Measurements from ENCODE around the gene SLAMF7.

The SLAMF7 gene

DNA sequence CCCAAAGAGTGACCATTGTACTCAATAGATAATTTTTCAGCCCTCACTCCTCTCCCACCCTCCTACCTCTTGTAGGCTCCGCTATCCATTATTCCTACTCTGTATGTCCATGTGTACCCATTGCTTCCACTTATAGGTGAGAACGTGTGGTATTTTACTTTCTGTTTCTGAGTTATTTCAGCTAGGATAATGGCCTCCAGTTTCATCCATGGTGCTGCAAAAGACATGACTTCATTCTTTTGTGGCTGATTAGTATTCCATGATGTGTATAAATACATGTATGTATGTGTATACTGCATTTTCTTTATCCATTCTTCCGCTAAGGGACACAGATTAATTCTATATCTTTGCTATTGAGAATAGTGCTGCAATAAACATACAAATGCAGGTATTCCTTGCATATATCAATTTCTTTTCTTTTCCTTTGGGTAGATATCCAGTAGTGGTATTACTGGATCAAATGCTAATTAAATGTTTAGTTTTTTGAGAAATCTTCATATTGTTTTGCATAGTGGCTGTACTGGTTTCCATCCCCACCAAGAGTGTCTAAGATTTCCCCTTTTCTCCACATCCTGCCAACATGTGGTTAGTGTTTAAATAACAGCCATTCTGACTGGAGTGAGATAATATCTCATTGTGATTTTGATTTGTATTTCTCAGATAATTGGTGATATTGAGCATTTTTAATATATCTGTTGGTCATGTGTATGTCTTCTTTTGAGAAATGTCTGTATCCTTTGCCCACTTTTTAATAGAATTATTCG, 61.8 kb downstream of the SLAMF7 start:
- no peak for DNase-seq (ENCODE audit: low read depth)

DNA sequence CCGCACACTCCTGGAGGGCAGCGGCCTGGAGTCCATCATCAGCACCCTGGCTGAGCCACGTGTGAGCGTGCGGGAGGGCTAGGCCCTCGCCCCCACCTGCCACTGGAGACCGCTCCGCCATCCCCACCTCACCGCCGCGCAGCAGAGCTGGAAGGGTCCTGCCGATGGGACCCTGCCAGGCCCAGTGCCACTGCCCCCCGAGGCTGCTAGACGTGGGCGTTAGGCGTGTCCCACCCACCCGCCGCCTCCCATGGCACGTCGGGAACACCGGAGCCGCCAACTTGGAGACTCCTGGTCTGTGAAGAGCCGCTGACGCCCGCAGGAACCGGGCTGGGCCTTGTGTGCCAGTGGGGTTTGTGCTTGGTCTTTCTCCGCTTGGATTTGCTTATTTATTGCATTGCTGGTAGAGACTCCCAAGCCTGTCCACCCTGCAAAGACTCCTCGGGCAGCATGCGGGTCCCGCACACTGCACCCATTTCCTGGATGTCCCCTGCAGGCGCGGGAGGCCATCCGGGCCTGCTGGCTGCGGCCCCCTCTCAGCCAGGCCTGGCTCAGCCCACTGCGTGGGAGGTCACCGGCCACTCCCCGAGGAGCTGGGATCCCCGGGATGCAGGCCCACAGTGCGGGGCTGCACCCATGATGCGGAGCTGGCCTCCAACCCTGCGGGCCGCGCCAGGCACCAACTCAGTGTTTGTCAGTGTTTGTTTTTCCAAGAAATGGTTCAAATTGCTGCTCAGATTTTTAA, 63.0 kb downstream of the SLAMF7 start:
- no peak for DNase-seq (ENCODE audit: low read depth)

Measured in stimulated activated CD8-positive, alpha-beta memory T cell treated with anti-CD3 and anti-CD28 coated beads, Interleukin-7, amount 100 ng/mL, for 24 hours (primary cell).